GM18499 (cell line): ENCODE measurements around the gene AHNAK2.

Source experiments
- ATAC-seq: cut with Tn5 transposase; IDR thresholded peaks from one replicate; pipeline ENCODE4 v1.9.1; 2021; ENCODE audit warnings: moderate number of reproducible peaks; ENCODE audit not compliant: insufficient read depth, unreplicated experiment

Gene AHNAK2

GRCh38 chr14:105012171-105012985, 34.2 kb upstream of the AHNAK2 start:
- ATAC-seq, result no peak

DNA sequence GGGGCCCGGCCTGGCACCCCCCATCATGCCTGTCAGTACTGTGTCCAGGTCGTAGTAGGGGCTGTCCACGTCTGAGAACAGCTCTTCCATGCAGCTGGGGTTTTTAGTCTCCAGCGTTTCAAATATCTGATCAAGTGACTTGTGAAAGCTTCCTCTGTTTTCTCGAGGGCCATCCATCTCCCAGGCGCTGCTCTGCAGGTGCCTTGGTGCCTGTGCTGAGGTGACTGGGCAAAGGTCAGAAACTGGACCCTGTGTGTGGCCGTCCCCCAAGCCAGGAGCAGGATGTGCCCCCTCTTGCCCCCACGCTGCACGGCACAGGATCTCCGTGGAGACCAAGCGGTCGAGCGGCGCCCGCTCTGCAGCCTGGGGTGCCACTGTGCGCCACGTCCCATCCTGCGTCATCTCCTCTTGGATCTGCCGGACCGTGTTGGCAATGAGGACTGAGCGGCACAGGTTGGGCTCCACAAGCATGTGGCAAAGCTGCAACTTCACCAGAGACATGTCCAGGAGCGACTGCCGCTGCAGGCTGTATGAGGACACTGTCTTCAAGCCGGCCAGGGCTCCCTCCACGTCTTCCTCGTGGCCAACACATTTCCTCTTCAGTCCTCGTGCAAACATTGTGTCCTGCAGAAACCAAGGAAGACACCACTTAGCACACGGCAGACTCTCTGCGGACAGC, 33.3 kb upstream of the AHNAK2 start:
- no peak for ATAC-seq

DNA sequence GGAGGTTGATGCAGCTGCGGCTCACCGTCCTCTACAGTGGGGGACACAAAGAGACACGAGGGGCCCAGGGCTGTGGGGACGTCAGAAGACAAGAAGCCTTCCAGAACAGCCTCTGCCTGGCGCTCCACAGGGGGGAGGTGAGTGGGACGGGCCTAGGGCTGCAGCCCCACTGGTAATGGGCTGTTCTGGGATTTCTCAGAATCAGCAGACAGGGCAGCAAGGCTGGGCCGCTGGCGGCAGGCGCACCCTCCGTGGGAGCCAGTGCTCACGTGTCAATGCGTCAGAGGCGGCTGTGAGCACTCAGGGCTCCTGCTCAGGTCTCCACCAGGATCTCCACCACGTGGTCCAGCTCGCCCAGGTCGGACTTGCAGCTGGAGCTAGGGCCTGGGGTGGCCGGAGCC, 32.7 kb upstream of the AHNAK2 start:
- ATAC-seq, result no peak

GRCh38 chr14:105010106-105010505, 31.9 kb upstream of the AHNAK2 start:
- no peak for ATAC-seq

- ATAC-seq, result no peak
Observed at GRCh38 chr14:105007593-105008264, 29.6 kb upstream of the AHNAK2 start.

DNA sequence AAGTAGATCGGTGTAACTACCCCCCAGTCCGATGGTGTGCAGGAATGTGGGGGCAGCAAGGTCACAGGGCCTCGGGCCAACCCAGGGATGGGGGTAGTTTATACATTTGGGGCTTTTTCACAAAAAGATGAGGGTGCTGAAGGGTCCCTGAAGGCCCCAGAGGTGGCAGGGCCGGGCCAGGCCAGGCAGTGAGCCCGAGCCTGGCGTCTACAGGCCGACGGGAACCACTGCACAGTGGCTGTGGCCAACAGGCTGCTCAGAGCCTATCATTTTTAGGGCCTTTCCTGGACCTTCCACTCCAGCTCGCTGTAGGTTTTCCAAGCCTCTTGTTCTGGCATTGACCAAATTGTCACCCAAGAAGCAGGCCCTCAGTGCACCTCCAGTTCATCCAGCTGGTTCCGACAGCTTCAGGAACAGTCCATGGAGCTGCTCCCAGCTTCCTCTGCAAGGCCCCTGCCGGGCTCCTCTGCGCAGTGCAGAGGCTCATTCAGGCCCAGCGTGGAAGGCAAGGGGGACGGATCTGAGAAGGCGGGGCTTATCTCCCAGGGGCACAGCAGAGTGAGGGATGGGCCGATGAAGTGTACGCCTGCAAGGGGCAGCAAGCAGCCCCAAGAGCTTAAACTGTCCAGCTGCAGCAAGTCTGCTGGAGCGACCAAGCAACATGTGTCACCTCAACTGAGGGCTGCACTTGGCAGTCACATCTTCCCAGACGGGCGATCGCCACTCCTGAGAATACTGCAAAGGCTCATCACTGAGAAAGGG, 28.8 kb upstream of the AHNAK2 start:
- ATAC-seq, result no peak

DNA sequence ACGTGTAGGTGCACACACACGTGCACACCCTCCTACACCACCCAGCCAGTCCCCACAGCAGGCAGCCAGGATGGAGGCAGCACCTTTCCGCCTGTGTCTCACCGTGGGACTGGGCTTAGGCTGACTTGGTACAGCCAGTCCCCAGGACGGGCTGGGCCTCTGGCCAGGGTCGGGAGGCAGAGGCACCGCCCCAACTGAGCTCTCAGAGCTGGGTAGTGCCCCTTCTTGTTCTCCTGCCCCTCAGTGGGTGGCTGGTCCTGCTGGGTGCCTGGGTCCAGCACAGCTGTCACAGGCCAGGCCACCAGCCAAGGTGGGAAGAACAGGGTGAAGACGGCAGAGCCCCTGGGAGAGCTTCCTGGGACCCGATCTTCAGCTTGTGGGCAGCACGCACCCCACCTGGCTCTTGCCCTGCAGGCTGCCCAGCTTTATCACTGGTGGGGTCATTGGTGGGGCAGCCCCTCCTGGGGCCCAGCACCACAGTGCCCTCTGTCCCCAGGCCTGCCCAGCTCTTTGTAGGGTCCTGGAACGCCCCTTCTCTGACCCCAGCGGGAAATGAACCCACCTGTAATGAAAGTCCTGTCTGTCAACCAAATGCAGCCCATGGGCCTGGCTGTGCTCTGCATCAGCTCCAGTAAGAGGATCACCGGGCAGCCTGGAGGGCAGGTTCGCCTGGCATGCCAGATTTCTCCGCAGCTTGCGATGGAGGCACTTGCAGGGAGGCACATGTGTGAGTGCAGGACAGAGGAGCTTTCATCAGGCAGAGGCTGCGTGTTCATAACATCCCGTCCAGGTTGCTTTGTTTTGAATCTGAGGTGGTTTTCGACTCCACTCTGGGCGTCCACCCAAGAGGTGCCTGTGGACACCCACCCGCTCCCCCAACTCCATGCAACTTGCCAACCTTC, 28.0 kb upstream of the AHNAK2 start:
- no peak for ATAC-seq

- ATAC-seq, result no peak
Observed at GRCh38 chr14:105005329-105005928, 27.3 kb upstream of the AHNAK2 start.

GRCh38 chr14:104999361-104999760, 21.2 kb upstream of the AHNAK2 start:
- no peak for ATAC-seq

GRCh38 chr14:104998801-104999200, 20.6 kb upstream of the AHNAK2 start:
- no peak for ATAC-seq

DNA sequence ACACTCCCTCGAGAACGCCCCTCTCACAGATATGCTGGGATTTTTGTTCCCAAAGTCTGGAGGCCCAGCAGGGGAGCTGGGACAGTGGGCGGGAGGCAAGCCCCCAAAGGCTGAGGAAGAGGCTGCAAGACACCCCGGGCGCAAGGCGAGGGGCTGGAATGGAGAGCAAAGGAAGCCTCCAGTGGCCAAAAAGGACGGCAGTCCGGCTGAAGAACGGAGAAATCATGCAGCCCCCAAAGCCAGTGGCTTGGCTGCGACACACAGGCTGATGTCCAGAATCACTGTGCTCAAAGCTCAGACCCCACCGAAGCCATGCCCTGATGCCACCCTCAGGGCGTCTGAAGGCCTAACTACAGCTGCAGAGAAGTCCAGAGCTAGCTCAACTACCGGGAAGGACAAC, 18.3 kb upstream of the AHNAK2 start:
- no peak for ATAC-seq

GRCh38 chr14:104996032-104996431, 17.9 kb upstream of the AHNAK2 start:
- ATAC-seq, result no peak

- ATAC-seq, result no peak
Observed at GRCh38 chr14:104994978-104995377, 16.8 kb upstream of the AHNAK2 start.

DNA sequence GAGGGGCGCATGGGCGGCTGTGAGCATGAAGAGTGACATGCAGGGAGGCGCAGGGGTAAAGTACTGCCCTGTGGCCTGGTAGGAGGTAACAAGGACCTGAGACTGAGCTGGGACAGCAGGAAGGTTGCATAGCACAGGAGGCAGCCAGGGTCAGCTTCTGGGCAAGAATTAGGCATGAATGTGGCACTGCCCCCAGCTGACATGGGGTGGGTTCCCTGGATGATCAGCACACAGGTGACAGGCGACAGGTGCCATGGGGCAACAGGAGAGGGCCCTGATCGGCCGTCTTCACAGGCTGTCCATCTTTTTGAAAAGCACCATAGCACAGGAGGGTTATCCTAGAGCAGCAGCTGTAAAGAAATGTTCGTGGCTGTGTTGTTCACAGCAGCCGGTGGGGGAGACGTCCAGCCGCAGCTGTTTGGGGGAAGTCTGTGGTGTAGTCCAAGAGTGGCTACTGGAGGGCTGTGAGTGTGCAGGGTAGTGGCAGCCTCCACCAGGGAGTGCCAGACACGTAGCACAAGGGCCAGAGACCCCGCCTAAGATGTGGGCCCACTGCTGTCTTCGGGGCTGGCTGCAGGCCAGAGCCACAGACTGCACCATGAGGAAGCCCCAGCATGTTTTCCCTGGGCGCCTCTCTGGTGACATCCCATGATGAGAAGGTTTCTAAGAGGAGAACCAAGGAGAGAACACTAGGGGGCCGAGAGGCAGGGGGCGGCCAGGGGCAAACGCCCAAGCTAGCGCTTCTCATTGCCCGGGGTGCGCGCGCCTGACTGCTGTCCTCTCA, 15.8 kb upstream of the AHNAK2 start:
- ATAC-seq, result no peak

- no peak for ATAC-seq
Observed at GRCh38 chr14:104993306-104993705, 15.1 kb upstream of the AHNAK2 start.

GRCh38 chr14:104992501-104992900, 14.3 kb upstream of the AHNAK2 start:
- no peak for ATAC-seq

DNA sequence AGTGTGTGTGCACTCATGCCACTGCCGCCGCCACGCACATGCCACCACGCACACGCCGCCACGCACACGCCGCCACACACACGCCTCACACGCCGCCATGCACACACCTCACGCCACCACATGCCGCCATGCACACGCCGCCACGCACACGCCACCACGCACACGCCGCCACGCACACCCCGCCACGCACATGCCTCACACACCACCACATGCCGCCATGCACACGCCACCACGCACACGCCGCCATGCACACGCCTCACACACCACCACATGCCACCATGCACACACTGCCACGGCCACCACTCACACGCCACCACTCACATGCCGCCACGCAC, 13.7 kb upstream of the AHNAK2 start:
- no peak for ATAC-seq

- no peak for ATAC-seq
Observed at GRCh38 chr14:104989951-104990303, 11.8 kb upstream of the AHNAK2 start.
